RCC 7860 (cell line): Measurements from ENCODE around the gene COQ2.

Experiments used
- DNase-seq: peaks from one replicate; pipeline ENCODE4 v3.0.0-alpha.2; 2015; ENCODE audit warnings: low spot score
- FAIRE-seq: peaks from 2 replicates; lab custom pipeline; 2012; peaks lifted over from hg19 to GRCh38; lab: Jason Lieb, UNC

COQ2 gene

GRCh38 chr4:83219344-83220331 is 65.0 kb downstream of the COQ2 start:
- FAIRE-seq (no peak), DNase-seq (no peak)

GRCh38 chr4:83217721-83218522 is 66.7 kb downstream of the COQ2 start:
- no peak for FAIRE-seq
- no peak for DNase-seq

- FAIRE-seq, result no peak
- no peak for DNase-seq
Observed at GRCh38 chr4:83216959-83217683, 67.5 kb downstream of the COQ2 start.

- FAIRE-seq, result no peak
- DNase-seq, result no peak
Observed at GRCh38 chr4:83214079-83214478, 70.5 kb downstream of the COQ2 start.
